Mesangial cell (primary cell): ENCODE results near the gene TGIF1. TPM values are rescaled to one million over a fixed set of nuclear protein-coding genes. Genes with fewer than 3 reads are reported as not detected.

ENCODE experiments used
- total RNA-seq: library from RNA; depleted of rRNA; stranded (reverse); fragments of >200 nt; gene quantifications from 2 replicates; pipeline ENCODE4 v1.2.3, GENCODE V29; 2015

TGIF1 gene
- total RNA-seq = 190 and 210 TPM in 2 replicates

GRCh38 chr18:3450012-3450798, at the start of gene TGIF1:
Gene TGIF1 (plus strand): TSS chr18:3450172. CDS start chr18:3450490, 318 bp downstream.

Other genes with a start within 250 kb of the TGIF1 start
- under 0.01 and 0.13 TPM in 2 replicates for gene MYOM1, start 230.2 kb upstream of the TGIF1 start, total RNA-seq
- 571 and 668 TPM in 2 replicates for gene MYL12A, start 202.4 kb upstream of the TGIF1 start, total RNA-seq
- 366 and 426 TPM in 2 replicates for gene MYL12B, start 188.0 kb upstream of the TGIF1 start, total RNA-seq